Measurements from ENCODE around the gene AQP5. TPM values are rescaled to one million over a fixed set of nuclear protein-coding genes. Genes with fewer than 3 reads are reported as not detected.
"Not testable (repeated sequence)": the region's sequence is repeated elsewhere in the genome, so short reads cannot be mapped to it uniquely, and the experiment has no call there.

AQP5 gene
- total RNA-seq, 8 experiments from 2014 or later: 0.25 to 1.5 (median 0.35) TPM; not detected in 2

- Histone ChIP-seq H3K4me3 (no peak overlapping the region), H3K27ac (no peak overlapping the region), H3K4me1 (replicated peaks in 1 of 2) (peaks cover 36 to 44% of the 10 kb centered on the region in 2 donors)
- peak; percentile 15 to 75 (median 34) for ATAC-seq (replicated peaks in 6 of 8)
- WGBS, 10 experiments: 17 to 100% (median 67%) methylated on average over 1 to 8 of the region's 9 CpGs; no CpG with 5 or more reads in 3 of the 10 experiments
- in situ Hi-C loops (cut with MboI; ENCODE audit: low pct_unique_long_range_greater_than_20kb in 2 of 9, low sequenced_read_pairs in 9 of 9, unreplicated experiment in 9 of 9): no loop called here
These were observed 23.0 kb downstream of the AQP5 start for GRCh38 chr12:49984476-49985359.

GRCh38 chr12:49985981-49986380 lies 24.3 kb downstream of the AQP5 start:
- in situ Hi-C loops (cut with MboI; ENCODE audit: low pct_unique_long_range_greater_than_20kb in 2 of 9, low sequenced_read_pairs in 9 of 9, unreplicated experiment in 9 of 9): no loop called here
- H3K4me1 ChIP-seq (replicated peaks in 1 of 2): peaks cover 25 to 35% of the 10 kb centered on the region in 2 donors
- 81 to 100% (median 93%) methylated on average over 1 to 4 of the region's 5 CpGs; no CpG with 5 or more reads in 4 of the 10 experiments for WGBS, 10 experiments
- no peak overlapping the region for H3K4me3 ChIP-seq
- H3K27ac ChIP-seq: no peak overlapping the region
- ATAC-seq (replicated peaks in 6 of 8): peak in 1 of 8 experiments; percentile 65

GRCh38 chr12:49986476-49986875 lies 24.8 kb downstream of the AQP5 start:
- in situ Hi-C loops (cut with MboI; ENCODE audit: low pct_unique_long_range_greater_than_20kb in 2 of 9, low sequenced_read_pairs in 9 of 9, unreplicated experiment in 9 of 9); H3K4me3 ChIP-seq; H3K27ac ChIP-seq: not testable (repeated sequence)
- 50% methylated on average over 1 of the region's 3 CpGs; no CpG with 5 or more reads in 9 of the 10 experiments for WGBS, 10 experiments
- ATAC-seq (replicated peaks in 6 of 8): peak in 1 of 8 experiments; percentile 14
- H3K4me1 ChIP-seq (replicated peaks in 1 of 2): peaks cover 20 to 31% of the 10 kb centered on the region in 2 donors

GRCh38 chr12:49987625-49988303 lies 26.1 kb downstream of the AQP5 start:
- no peak overlapping the region for H3K4me3 ChIP-seq
- no peak for ATAC-seq (replicated peaks in 6 of 8)
- in situ Hi-C loops (cut with MboI; ENCODE audit: low pct_unique_long_range_greater_than_20kb in 2 of 9, low sequenced_read_pairs in 9 of 9, unreplicated experiment in 9 of 9): no loop called here
- peaks cover 18 to 26% of the 10 kb centered on the region in 2 donors for H3K4me1 ChIP-seq (replicated peaks in 1 of 2)
- 33 to 100% (median 85%) methylated on average over 1 to 4 of the region's 4 CpGs; no CpG with 5 or more reads in 2 of the 10 experiments for WGBS, 10 experiments
- peak overlapping the region; percentile 31 to 32 for H3K27ac ChIP-seq

GRCh38 chr12:49989400-49989799 lies 27.7 kb downstream of the AQP5 start:
- in situ Hi-C loops (cut with MboI; ENCODE audit: low pct_unique_long_range_greater_than_20kb in 2 of 9, low sequenced_read_pairs in 9 of 9, unreplicated experiment in 9 of 9); H3K4me3 ChIP-seq; H3K27ac ChIP-seq; ATAC-seq (replicated peaks in 6 of 8): not testable (repeated sequence)
- peaks cover 9 to 17% of the 10 kb centered on the region in 2 donors for H3K4me1 ChIP-seq (replicated peaks in 1 of 2)
- WGBS, 10 experiments: 57 to 100% (median 100%) methylated on average over 1 to 2 of the region's 2 CpGs; no CpG with 5 or more reads in 4 of the 10 experiments

GRCh38 chr12:49990273-49990672 lies 28.6 kb downstream of the AQP5 start:
- in situ Hi-C loops (cut with MboI; ENCODE audit: low pct_unique_long_range_greater_than_20kb in 2 of 9, low sequenced_read_pairs in 9 of 9, unreplicated experiment in 9 of 9): no loop called here
- ATAC-seq (replicated peaks in 6 of 8): no peak
- 83 to 100% (median 93%) methylated on average over 1 to 4 of the region's 4 CpGs for WGBS, 10 experiments
- no peak overlapping the region for H3K4me3 ChIP-seq
- H3K4me1 ChIP-seq (replicated peaks in 1 of 2): peaks cover 3 to 8% of the 10 kb centered on the region in 2 donors
- no peak overlapping the region for H3K27ac ChIP-seq

- no peak for ATAC-seq (replicated peaks in 6 of 8)
These were observed 36.8 kb downstream of the AQP5 start for GRCh38 chr12:49998453-49998852.

GRCh38 chr12:50003595-50003994 lies 41.9 kb downstream of the AQP5 start:
- no peak for ATAC-seq (replicated peaks in 6 of 8)
- in situ Hi-C loops (cut with MboI; ENCODE audit: low pct_unique_long_range_greater_than_20kb in 2 of 9, low sequenced_read_pairs in 9 of 9, unreplicated experiment in 9 of 9): no loop called here
- 43 to 100% (median 98%) methylated on average over 1 to 2 of the region's 2 CpGs; no CpG with 5 or more reads in 2 of the 10 experiments for WGBS, 10 experiments
- H3K27ac ChIP-seq: no peak overlapping the region
- no peak overlapping the region for H3K4me3 ChIP-seq
- H3K4me1 ChIP-seq (replicated peaks in 1 of 2): peaks cover 12 to 24% of the 10 kb centered on the region in 2 donors

More at GRCh38 chr12:49998453-49998852, 36.8 kb downstream of the AQP5 start:
- Histone ChIP-seq H3K4me1 (replicated peaks in 1 of 2) (no peaks in the 10 kb centered on the region), H3K27ac (no peak overlapping the region), H3K4me3 (no peak overlapping the region)
- WGBS, 10 experiments: 75 to 100% (median 100%) methylated on average over 1 to 2 of the region's 2 CpGs; no CpG with 5 or more reads in 5 of the 10 experiments
- in situ Hi-C loops (cut with MboI; ENCODE audit: low pct_unique_long_range_greater_than_20kb in 2 of 9, low sequenced_read_pairs in 9 of 9, unreplicated experiment in 9 of 9): no loop called here

- in situ Hi-C loops (cut with MboI; ENCODE audit: low pct_unique_long_range_greater_than_20kb in 2 of 9, low sequenced_read_pairs in 9 of 9, unreplicated experiment in 9 of 9): no loop called here
These were observed 43.0 kb downstream of the AQP5 start for GRCh38 chr12:50004696-50005095.

GRCh38 chr12:50005175-50005574 lies 43.5 kb downstream of the AQP5 start:
- peaks cover 12 to 24% of the 10 kb centered on the region in 2 donors for H3K4me1 ChIP-seq (replicated peaks in 1 of 2)
- 60 to 100% (median 97%) methylated on average over 1 to 3 of the region's 3 CpGs; no CpG with 5 or more reads in 5 of the 10 experiments for WGBS, 10 experiments
- in situ Hi-C loops (cut with MboI; ENCODE audit: low pct_unique_long_range_greater_than_20kb in 2 of 9, low sequenced_read_pairs in 9 of 9, unreplicated experiment in 9 of 9): no loop called here
- peak in 2 of 8 experiments; percentile 55 to 57 for ATAC-seq (replicated peaks in 6 of 8)
- H3K4me3 ChIP-seq: no peak overlapping the region
- peak overlapping the region in 1 of 2 donors; percentile 47 for H3K27ac ChIP-seq

More at GRCh38 chr12:50004696-50005095, 43.0 kb downstream of the AQP5 start:
- peak in 1 of 8 experiments; percentile 25 for ATAC-seq (replicated peaks in 6 of 8)
- no peak overlapping the region for H3K4me3 ChIP-seq
- peaks cover 12 to 24% of the 10 kb centered on the region in 2 donors for H3K4me1 ChIP-seq (replicated peaks in 1 of 2)
- peak overlapping the region in 1 of 2 donors; percentile 47 for H3K27ac ChIP-seq

GRCh38 chr12:50006280-50006679 lies 44.6 kb downstream of the AQP5 start:
- H3K27ac ChIP-seq: no peak overlapping the region
- H3K4me3 ChIP-seq: no peak overlapping the region
- no peak for ATAC-seq (replicated peaks in 6 of 8)
- WGBS, 10 experiments: 81 to 100% (median 97%) methylated on average over 2 to 7 of the region's 7 CpGs; no CpG with 5 or more reads in 1 of the 10 experiments
- peaks cover 12 to 24% of the 10 kb centered on the region in 2 donors for H3K4me1 ChIP-seq (replicated peaks in 1 of 2)
- in situ Hi-C loops (cut with MboI; ENCODE audit: low pct_unique_long_range_greater_than_20kb in 2 of 9, low sequenced_read_pairs in 9 of 9, unreplicated experiment in 9 of 9): no loop called here

GRCh38 chr12:50006754-50007442 lies 45.2 kb downstream of the AQP5 start:
- peak in 1 of 8 experiments; percentile 52 for ATAC-seq (replicated peaks in 6 of 8)
- no peak overlapping the region for H3K4me3 ChIP-seq
- H3K27ac ChIP-seq: no peak overlapping the region
- in situ Hi-C loops (cut with MboI; ENCODE audit: low pct_unique_long_range_greater_than_20kb in 2 of 9, low sequenced_read_pairs in 9 of 9, unreplicated experiment in 9 of 9): no loop called here
- WGBS, 10 experiments: 43 to 100% (median 100%) methylated on average over 1 of the region's 1 CpG; no CpG with 5 or more reads in 2 of the 10 experiments
- peaks cover 12 to 24% of the 10 kb centered on the region in 2 donors for H3K4me1 ChIP-seq (replicated peaks in 1 of 2)

Data from motor neuron (in vitro differentiated cells).